AG09319 (cell line): ENCODE results near the gene CD8B2.
"Not testable (repeated sequence)": the region's sequence is repeated elsewhere in the genome, so short reads cannot be mapped to it uniquely, and the experiment has no call there.

Experiments
- DNase-seq: peaks from one replicate; pipeline ENCODE4 v3.0.0-alpha.2; 2010; ENCODE audit warnings: low read depth; ENCODE audit errors: extremely low read depth
- CTCF ChIP-seq: IDR thresholded peaks from 2 replicates; pipeline ENCODE4 v1.5.1; 2011; ENCODE audit warnings: low read depth, mild to moderate bottlenecking, inconsistent platforms, low read length, moderate library complexity

Gene CD8B2

GRCh38 chr2:106511476-106511901 lies 24.3 kb downstream of the CD8B2 start:
- DNase-seq = peak; percentile 37

DNA sequence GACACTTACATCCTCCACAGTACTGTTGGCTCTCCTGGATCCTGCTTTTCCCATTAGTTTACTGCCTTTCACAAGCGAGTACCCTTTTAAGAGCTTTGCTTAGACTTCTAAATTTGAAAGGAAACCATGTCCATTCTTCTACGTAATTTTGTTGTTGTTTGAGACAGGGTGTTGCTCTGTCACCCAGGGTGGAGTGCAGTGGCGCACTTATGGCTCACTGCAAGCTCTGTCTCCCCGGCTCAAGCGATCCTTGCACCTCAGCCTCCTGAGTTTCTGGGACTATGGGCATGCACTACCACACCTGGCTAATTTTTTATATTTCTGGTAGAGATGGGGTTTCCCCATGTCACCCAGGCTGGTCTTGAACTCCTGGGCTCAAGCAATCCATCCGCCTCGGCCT lies 24.8 kb downstream of the CD8B2 start:
- not testable (repeated sequence) for DNase-seq

DNA sequence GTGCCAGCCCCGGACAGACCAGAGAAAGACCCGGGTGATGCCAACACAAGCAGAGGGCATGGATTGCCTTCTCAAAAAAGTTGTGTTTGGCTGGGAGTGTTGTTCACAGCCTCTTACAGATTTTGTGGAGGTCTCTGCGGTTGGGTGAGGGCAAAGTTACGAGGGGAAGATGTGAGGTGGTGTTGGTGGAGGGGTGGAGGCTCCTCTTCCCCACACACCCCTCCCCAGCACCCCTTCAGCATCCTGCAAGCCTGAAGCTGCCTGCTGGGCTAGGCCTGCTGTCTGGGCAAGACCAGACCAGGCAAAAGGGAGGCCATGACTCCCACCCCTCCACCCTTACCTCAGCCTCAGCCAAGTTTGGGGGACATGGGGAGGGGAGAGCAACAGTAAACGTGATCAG lies 26.2 kb downstream of the CD8B2 start:
- not testable (repeated sequence) for DNase-seq

DNA sequence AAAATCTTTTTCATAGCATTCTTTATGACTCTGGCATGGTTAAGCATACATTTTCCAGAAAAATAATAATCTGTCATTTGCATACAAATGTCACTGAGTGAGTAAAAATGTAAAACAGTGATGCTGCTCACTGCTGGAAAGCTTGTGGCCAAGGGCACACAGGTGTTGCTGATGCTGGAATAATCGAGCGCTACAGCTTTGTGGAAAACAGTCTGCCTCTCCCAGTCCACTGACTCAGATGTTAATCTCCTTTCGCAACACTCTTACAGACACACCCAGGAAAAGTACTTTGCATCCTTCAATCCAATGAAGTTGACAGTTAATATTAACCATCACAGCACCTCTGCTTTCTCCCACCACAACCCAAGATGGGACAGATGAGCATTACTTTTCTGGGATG lies 27.7 kb downstream of the CD8B2 start:
- DNase-seq = not testable (repeated sequence)

GRCh38 chr2:106516436-106516835 lies 29.3 kb downstream of the CD8B2 start:
- TF ChIP-seq CTCF = no peak

DNA sequence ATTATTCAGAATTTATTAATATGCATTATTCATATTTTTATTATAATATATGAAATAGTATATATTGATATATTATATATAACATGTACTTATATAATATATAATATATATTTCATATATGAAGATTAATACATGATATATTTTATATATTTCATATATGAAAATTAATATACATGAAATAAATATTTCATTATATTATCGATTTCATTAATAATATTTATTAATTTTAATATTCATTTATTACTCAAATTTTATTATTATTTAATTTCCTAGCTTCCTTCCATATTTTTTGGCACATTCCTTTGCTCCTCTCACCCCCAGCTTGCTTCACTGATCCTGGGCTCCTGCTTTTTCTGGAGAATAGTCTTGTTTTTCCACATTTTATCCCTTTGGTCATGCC lies 29.7 kb downstream of the CD8B2 start:
- no peak for DNase-seq
- no peak for TF ChIP-seq CTCF

More at GRCh38 chr2:106516436-106516835, 29.3 kb downstream of the CD8B2 start:
- no peak for DNase-seq

DNA sequence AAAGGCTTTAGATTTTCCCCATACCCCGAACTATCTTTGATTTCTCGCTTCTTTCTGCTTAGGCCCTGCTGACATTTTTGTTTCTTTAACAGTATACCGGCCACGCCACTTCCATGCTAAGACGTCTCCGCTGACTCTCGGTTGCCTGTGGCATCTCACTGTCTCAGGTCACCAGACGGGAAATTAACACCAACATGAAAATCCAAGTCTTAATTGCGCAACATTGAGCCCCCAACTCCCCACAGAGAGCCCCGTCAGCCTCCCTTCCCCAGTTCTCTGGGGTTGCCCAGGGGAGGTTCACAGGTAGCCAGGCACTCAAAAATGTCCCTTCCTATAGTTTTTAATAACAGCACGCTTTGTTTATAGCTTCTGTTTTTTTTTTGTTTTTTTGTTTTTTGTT lies 30.2 kb downstream of the CD8B2 start:
- TF ChIP-seq CTCF = no peak
- DNase-seq = no peak

DNA sequence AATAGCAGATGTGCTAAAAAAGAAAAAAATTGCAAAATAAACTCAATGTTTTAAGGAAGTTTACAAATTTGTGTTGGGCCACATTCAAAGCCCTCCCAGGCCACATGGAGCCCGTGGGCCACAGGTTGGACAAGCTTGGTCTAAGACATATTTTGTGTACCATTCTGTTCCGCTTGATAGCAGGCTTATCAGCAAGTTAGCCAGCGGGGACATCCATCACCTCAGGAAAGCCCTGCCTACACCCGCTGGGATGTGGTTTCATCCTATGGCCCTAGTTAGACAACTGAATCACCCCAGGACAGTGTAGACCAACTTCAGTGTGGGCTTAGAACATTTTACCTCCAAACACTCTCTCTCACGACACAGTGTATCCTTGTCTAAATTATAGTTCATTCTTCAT lies 32.6 kb downstream of the CD8B2 start:
- DNase-seq = no peak
- TF ChIP-seq CTCF = no peak

DNA sequence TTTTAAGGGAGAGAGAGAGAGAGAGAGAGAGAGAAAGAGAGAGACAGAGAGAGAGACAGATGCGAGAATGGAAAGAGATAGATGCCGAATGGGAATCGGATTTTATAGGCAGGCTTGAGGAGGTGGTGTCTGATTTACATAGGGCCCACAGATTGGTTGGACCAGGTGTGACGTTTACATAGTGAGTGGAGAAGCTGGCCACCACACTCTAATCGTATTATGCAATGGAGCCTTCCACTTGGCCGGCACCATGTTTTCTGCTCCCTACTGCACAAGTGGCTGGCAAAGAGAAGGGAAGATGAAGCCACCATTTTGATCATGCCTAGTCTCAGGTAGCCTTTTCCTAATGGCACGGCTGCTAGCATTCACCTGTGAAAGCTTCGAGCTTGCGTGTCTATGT lies 33.9 kb downstream of the CD8B2 start:
- DNase-seq = no peak
- no peak for TF ChIP-seq CTCF

- no peak for DNase-seq
- no peak for TF ChIP-seq CTCF
These were observed 37.0 kb downstream of the CD8B2 start for GRCh38 chr2:106523976-106524665.
